Neural cell (in vitro differentiated cells): ENCODE data around the gene SLC37A1. TPM values are rescaled to one million over a fixed set of nuclear protein-coding genes. Genes with fewer than 3 reads are reported as not detected.

Experiments
- H2AFZ ChIP-seq: fragments of 200-600, 300-800 bp; sonication (generic), shearing (Covaris generic); 2 replicates; pipeline ENCODE4 v1.6.0; 2014; ENCODE audit warnings: low read depth, mild to moderate bottlenecking, antibody characterized with exemption, low read length, moderate library complexity
- H3F3A ChIP-seq: fragments of 200-600 bp; shearing (Covaris generic); 2 replicates; pipeline ENCODE4 v1.6.1; 2016; ENCODE audit warnings: mild to moderate bottlenecking, moderate library complexity, mixed read lengths, antibody characterized with exemption, low read length; ENCODE audit not compliant: insufficient read depth, poor library complexity, severe bottlenecking
- H3K27ac ChIP-seq: fragments of 200-600, 300-800 bp; sonication (generic), shearing (Covaris generic); 2 replicates; pipeline ENCODE4 v1.5.1; 2014; ENCODE audit warnings: mild to moderate bottlenecking, low read length, moderate library complexity
- H3K27me3 ChIP-seq: fragments of 300-800, 200-600 bp; sonication (generic), shearing (Covaris generic); 2 replicates; pipeline ENCODE4 v1.6.0; 2014; ENCODE audit warnings: mild to moderate bottlenecking, low read depth, low read length, moderate library complexity; ENCODE audit not compliant: insufficient read depth
- H3K36me3 ChIP-seq: fragments of 300-800, 200-600 bp; sonication (generic), shearing (Covaris generic); 2 replicates; pipeline ENCODE4 v1.5.1; 2014; ENCODE audit warnings: mild to moderate bottlenecking, antibody characterized with exemption, low read length, moderate library complexity; ENCODE audit not compliant: insufficient read depth
- H3K4me2 ChIP-seq: fragments of 300-800, 200-600 bp; sonication (generic), shearing (Covaris generic); 2 replicates; pipeline ENCODE4 v1.6.0; 2014; ENCODE audit warnings: mild to moderate bottlenecking, low read length
- H3K4me3 ChIP-seq: fragments of 300-800, 200-600 bp; sonication (generic), shearing (Covaris generic); 2 replicates; pipeline ENCODE4 v1.5.1; 2014; ENCODE audit warnings: mild to moderate bottlenecking, low read length, moderate library complexity
- H3K79me2 ChIP-seq: fragments of 200-600 bp; shearing (Covaris generic); replicated peaks from 2 replicates; pipeline ENCODE4 v1.6.0; 2014; ENCODE audit warnings: mild to moderate bottlenecking, low read length, moderate library complexity; ENCODE audit not compliant: insufficient read depth
- H3K9ac ChIP-seq: fragments of 300-800, 200-600 bp; sonication (generic), shearing (Covaris generic); 2 replicates; pipeline ENCODE4 v1.6.1; 2016; ENCODE audit warnings: mild to moderate bottlenecking, low read length, mixed read lengths
- H3K9me2 ChIP-seq: fragments of 200-600 bp; shearing (Covaris generic); 2 replicates; pipeline ENCODE4 v1.6.1; 2016; ENCODE audit warnings: mild to moderate bottlenecking, low read length, mixed read lengths; ENCODE audit not compliant: insufficient read depth
- H3K9me3 ChIP-seq: fragments of 200-600, 300-800 bp; sonication (generic), shearing (Covaris generic); 2 replicates; pipeline ENCODE4 v1.6.1; 2016; ENCODE audit warnings: mild to moderate bottlenecking, mixed run types, low read length, moderate library complexity, mixed read lengths
- H4K20me1 ChIP-seq: fragments of 200-600 bp; shearing (Covaris generic); 2 replicates; pipeline ENCODE4 v1.6.1; 2016; ENCODE audit warnings: mild to moderate bottlenecking, mixed run types; ENCODE audit not compliant: insufficient read depth
- CTCF ChIP-seq: fragments of 450-650 bp; IDR thresholded peaks from 2 replicates; pipeline ENCODE4 v1.5.1; 2014; ENCODE audit warnings: antibody characterized with exemption, mild to moderate bottlenecking, moderate library complexity; ENCODE audit not compliant: poor library complexity, severe bottlenecking
- EP300 ChIP-seq: fragments of 450-650 bp; conservative IDR thresholded peaks from 2 replicates; pipeline ENCODE4 v1.6.1; 2014; ENCODE audit warnings: antibody characterized with exemption, mild to moderate bottlenecking, moderate library complexity; ENCODE audit not compliant: poor library complexity, severe bottlenecking
- EZH2 ChIP-seq: fragments of 200-600, 300-800 bp; shearing (Covaris generic), sonication (generic); IDR thresholded peaks from 2 replicates; pipeline ENCODE4 v1.6.1; 2014; ENCODE audit warnings: antibody characterized with exemption, low read length, borderline replicate concordance, mild to moderate bottlenecking; ENCODE audit not compliant: insufficient read depth, poor library complexity, severe bottlenecking
- MXI1 ChIP-seq: fragments of 450-650 bp; conservative IDR thresholded peaks from 2 replicates; pipeline ENCODE4 v1.6.1; 2014; ENCODE audit warnings: antibody characterized with exemption, mild to moderate bottlenecking; ENCODE audit not compliant: poor library complexity, severe bottlenecking
- POLR2AphosphoS5 ChIP-seq: IDR thresholded peaks from 2 replicates; pipeline ENCODE4 v1.6.1; 2012
- RAD21 ChIP-seq: fragments of 450-650 bp; conservative IDR thresholded peaks from 2 replicates; pipeline ENCODE4 v1.6.1; 2014; ENCODE audit warnings: antibody characterized with exemption, mild to moderate bottlenecking, moderate library complexity
- SMC3 ChIP-seq: fragments of 450-650 bp; conservative IDR thresholded peaks from 2 replicates; pipeline ENCODE4 v1.6.1; 2014; ENCODE audit warnings: antibody characterized with exemption, mild to moderate bottlenecking, moderate library complexity; ENCODE audit not compliant: poor library complexity
- TAF1 ChIP-seq: IDR thresholded peaks from 2 replicates; pipeline ENCODE4 v1.6.1; 2012; ENCODE audit warnings: low read depth
- polyA plus RNA-seq: library from polyadenylated mRNA; depleted of rRNA; stranded (reverse); fragments of >200 nt; gene quantifications from 2 replicates; pipeline ENCODE4 v1.2.3, GENCODE V29; 2014
- TF ChIP-seq, protein P1 (sequence below): IDR thresholded peaks from 2 replicates; pipeline ENCODE4 v1.6.1; 2012; ENCODE audit warnings: borderline replicate concordance

SLC37A1 gene
- polyA plus RNA-seq, 1 donor from 2014 or later: 60.7 TPM

DNA sequence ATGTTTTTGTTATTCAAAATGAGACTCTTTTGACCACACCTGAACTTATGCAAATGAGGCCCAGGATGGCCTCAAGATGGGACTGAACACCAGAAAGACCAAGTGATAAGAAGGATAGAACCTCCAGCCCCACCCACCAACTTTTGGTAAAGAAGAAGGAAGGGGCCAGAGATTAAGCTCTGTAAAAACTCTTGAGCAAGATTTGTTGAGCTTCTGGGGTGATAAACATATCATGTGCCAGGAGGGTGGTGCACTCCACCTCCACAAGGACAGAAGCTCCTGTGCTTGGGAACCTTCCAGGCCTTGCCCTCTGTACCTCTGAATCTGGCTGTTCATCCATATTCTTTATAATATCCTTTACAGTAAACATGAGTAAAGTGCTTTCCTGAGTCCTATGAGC, 22.9 kb upstream of the SLC37A1 start:
- H3K9ac ChIP-seq: no peak overlapping the region
- no peaks in the 10 kb centered on the region for H3K79me2 ChIP-seq
- H3K27me3 ChIP-seq: no peaks in the 10 kb centered on the region
- H3K4me3 ChIP-seq: no peak overlapping the region
- no peaks in the 10 kb centered on the region for H4K20me1 ChIP-seq
- H3K9me3 ChIP-seq: no peaks in the 10 kb centered on the region
- H3K9me2 ChIP-seq: no peaks in the 10 kb centered on the region
- H3K4me2 ChIP-seq: no peak overlapping the region
- no peak overlapping the region for H2AFZ ChIP-seq
- no peak for TF ChIP-seq EZH2
- TF ChIP-seq RAD21: no peak
- no peak for TF ChIP-seq POLR2AphosphoS5
- no peak for TF ChIP-seq SMC3
- no peak for TF ChIP-seq CTCF
- no peak for TF ChIP-seq MXI1
- TF ChIP-seq TAF1: no peak
- TF ChIP-seq, protein P1, sequence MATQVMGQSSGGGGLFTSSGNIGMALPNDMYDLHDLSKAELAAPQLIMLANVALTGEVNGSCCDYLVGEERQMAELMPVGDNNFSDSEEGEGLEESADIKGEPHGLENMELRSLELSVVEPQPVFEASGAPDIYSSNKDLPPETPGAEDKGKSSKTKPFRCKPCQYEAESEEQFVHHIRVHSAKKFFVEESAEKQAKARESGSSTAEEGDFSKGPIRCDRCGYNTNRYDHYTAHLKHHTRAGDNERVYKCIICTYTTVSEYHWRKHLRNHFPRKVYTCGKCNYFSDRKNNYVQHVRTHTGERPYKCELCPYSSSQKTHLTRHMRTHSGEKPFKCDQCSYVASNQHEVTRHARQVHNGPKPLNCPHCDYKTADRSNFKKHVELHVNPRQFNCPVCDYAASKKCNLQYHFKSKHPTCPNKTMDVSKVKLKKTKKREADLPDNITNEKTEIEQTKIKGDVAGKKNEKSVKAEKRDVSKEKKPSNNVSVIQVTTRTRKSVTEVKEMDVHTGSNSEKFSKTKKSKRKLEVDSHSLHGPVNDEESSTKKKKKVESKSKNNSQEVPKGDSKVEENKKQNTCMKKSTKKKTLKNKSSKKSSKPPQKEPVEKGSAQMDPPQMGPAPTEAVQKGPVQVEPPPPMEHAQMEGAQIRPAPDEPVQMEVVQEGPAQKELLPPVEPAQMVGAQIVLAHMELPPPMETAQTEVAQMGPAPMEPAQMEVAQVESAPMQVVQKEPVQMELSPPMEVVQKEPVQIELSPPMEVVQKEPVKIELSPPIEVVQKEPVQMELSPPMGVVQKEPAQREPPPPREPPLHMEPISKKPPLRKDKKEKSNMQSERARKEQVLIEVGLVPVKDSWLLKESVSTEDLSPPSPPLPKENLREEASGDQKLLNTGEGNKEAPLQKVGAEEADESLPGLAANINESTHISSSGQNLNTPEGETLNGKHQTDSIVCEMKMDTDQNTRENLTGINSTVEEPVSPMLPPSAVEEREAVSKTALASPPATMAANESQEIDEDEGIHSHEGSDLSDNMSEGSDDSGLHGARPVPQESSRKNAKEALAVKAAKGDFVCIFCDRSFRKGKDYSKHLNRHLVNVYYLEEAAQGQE: no peak
- no peak for TF ChIP-seq EP300
- H3K27ac ChIP-seq: no peak overlapping the region
- no peaks in the 10 kb centered on the region for H3F3A ChIP-seq
- no peaks in the 10 kb centered on the region for H3K36me3 ChIP-seq

GRCh38 chr21:42491328-42491727, 22.3 kb upstream of the SLC37A1 start:
- Histone ChIP-seq H3K27me3 (no peaks in the 10 kb centered on the region), H3K4me2 (no peak overlapping the region), H2AFZ (no peak overlapping the region), H3K9ac (no peak overlapping the region), H3F3A (no peaks in the 10 kb centered on the region), H3K4me3 (no peak overlapping the region), H3K36me3 (no peaks in the 10 kb centered on the region), H3K27ac (no peak overlapping the region), H3K79me2 (no peaks in the 10 kb centered on the region), H4K20me1 (no peaks in the 10 kb centered on the region), H3K9me3 (no peaks in the 10 kb centered on the region), H3K9me2 (no peaks in the 10 kb centered on the region)
- no peak for TF ChIP-seq CTCF
- no peak for TF ChIP-seq MXI1
